Coronary artery (tissue), 2 donors: ENCODE measurements around the gene PPP1R13L.
A peak's percentile ranks its signal among the peaks of the same experiment; 100 is the strongest.
"Not testable (repeated sequence)": the region's sequence is repeated elsewhere in the genome, so short reads cannot be mapped to it uniquely, and the experiment has no call there.

Experiments used
- DNase-seq: peaks from one replicate; pipeline ENCODE4 v3.0.0-alpha.2; 2017; ENCODE audit warnings: low spot score
- H3K27ac ChIP-seq, 2 donors: fragments of 200-600 bp; sonication (generic); one replicate each; pipeline ENCODE4 v1.5.1; 2016 to 2019
- H3K4me3 ChIP-seq: fragments of 200-600 bp; sonication (generic); 2 replicates; pipeline ENCODE4 v1.5.1; 2016; ENCODE audit warnings: mild to moderate bottlenecking, moderate library complexity
- CTCF ChIP-seq: fragments of 200-600 bp; sonication (generic); IDR thresholded peaks from one replicate; pipeline ENCODE4 v1.5.1; 2019; ENCODE audit warnings: antibody characterized with exemption

The PPP1R13L gene

GRCh38 chr19:45420356-45420755 lies 15.5 kb upstream of the PPP1R13L start:
- TF ChIP-seq CTCF, result no peak
- H3K4me3 ChIP-seq, result no peak overlapping the region
- H3K27ac ChIP-seq, result peak overlapping the region in 1 of 2 donors; percentile 41
- DNase-seq, result no peak

- peak; percentile 68 for DNase-seq
- peak overlapping the region in 1 of 2 donors; percentile 41 for H3K27ac ChIP-seq
Observed at GRCh38 chr19:45419895-45420294, 15.0 kb upstream of the PPP1R13L start.

GRCh38 chr19:45419396-45419795 lies 14.5 kb upstream of the PPP1R13L start:
- DNase-seq, result no peak
- Histone ChIP-seq H3K4me3 (no peak overlapping the region), H3K27ac (peak overlapping the region in 1 of 2 donors; percentile 41)
- no peak for TF ChIP-seq CTCF

More at GRCh38 chr19:45419895-45420294, 15.0 kb upstream of the PPP1R13L start:
- TF ChIP-seq CTCF, result no peak
- H3K4me3 ChIP-seq, result no peak overlapping the region

- no peak overlapping the region for H3K4me3 ChIP-seq
- no peak for TF ChIP-seq CTCF
- peak overlapping the region in 1 of 2 donors; percentile 5 for H3K27ac ChIP-seq
- DNase-seq, result no peak
Observed at GRCh38 chr19:45418802-45419201, 13.9 kb upstream of the PPP1R13L start.

- DNase-seq, result no peak
- Histone ChIP-seq H3K4me3 (no peak overlapping the region), H3K27ac (no peak overlapping the region)
- TF ChIP-seq CTCF, result no peak
Observed at GRCh38 chr19:45417151-45417550, 12.3 kb upstream of the PPP1R13L start.

GRCh38 chr19:45414468-45414867 lies 9.6 kb upstream of the PPP1R13L start:
- H3K27ac ChIP-seq, result no peak overlapping the region
- no peak for TF ChIP-seq CTCF
- H3K4me3 ChIP-seq, result no peak overlapping the region
- no peak for DNase-seq

GRCh38 chr19:45413497-45413896 lies 8.6 kb upstream of the PPP1R13L start:
- no peak for DNase-seq
- no peak overlapping the region for H3K4me3 ChIP-seq
- no peak overlapping the region for H3K27ac ChIP-seq
- TF ChIP-seq CTCF, result no peak

GRCh38 chr19:45410330-45410729 lies 5.5 kb upstream of the PPP1R13L start:
- H3K27ac ChIP-seq, H3K4me3 ChIP-seq, DNase-seq: not testable (repeated sequence)
